Fibroblast of villous mesenchyme (primary cell): ENCODE measurements around the gene MRE11. TPM values are rescaled to one million over a fixed set of nuclear protein-coding genes. Genes with fewer than 3 reads are reported as not detected.

ENCODE experiments used
- DNase-seq: peaks from one replicate; pipeline ENCODE4 v3.0.0-alpha.2; 2010; ENCODE audit warnings: low read depth
- H3K4me3 ChIP-seq: 2 replicates; pipeline ENCODE4 v1.5.1; 2011; ENCODE audit warnings: low read depth, mild to moderate bottlenecking, low read length
- CTCF ChIP-seq: IDR thresholded peaks from 2 replicates; pipeline ENCODE4 v1.5.1; 2012; ENCODE audit warnings: low read depth, mild to moderate bottlenecking, low read length; ENCODE audit not compliant: insufficient read depth
- total RNA-seq: library from RNA; depleted of rRNA; stranded (reverse); fragments of >200 nt; gene quantifications from 2 replicates; pipeline ENCODE4 v1.2.3, GENCODE V29; 2012

MRE11 gene
- total RNA-seq, 1 donor: 11.7 TPM

- no peak overlapping the region for H3K4me3 ChIP-seq
- peak; percentile 64 for TF ChIP-seq CTCF
- peak; percentile 52 for DNase-seq
Measured at GRCh38 chr11:94417386-94417987, 76.2 kb downstream of the MRE11 start.

GRCh38 chr11:94405062-94405833 lies 88.4 kb downstream of the MRE11 start:
- no peak for TF ChIP-seq CTCF
- no peak for DNase-seq
- H3K4me3 ChIP-seq: no peak overlapping the region

GRCh38 chr11:94402355-94402754 lies 91.3 kb downstream of the MRE11 start:
- TF ChIP-seq CTCF: no peak
- H3K4me3 ChIP-seq: no peak overlapping the region
- DNase-seq: no peak

GRCh38 chr11:94401773-94402265 lies 91.8 kb downstream of the MRE11 start:
- no peak for TF ChIP-seq CTCF
- peak overlapping the region; percentile 46 for H3K4me3 ChIP-seq
- no peak for DNase-seq

GRCh38 chr11:94400839-94401772 lies 92.5 kb downstream of the MRE11 start, which contains the start of gene GPR83:
Gene GPR83 (minus strand): TSS chr11:94401419. CDS start chr11:94401247, 172 bp downstream.
- TF ChIP-seq CTCF: no peak
- H3K4me3 ChIP-seq: peak within 1 kb of the TSS; percentile 46
- no peak for DNase-seq

GRCh38 chr11:94400457-94400838 lies 93.2 kb downstream of the MRE11 start:
- no peak for TF ChIP-seq CTCF
- H3K4me3 ChIP-seq: no peak overlapping the region
- no peak for DNase-seq
